AG10803 (cell line): ENCODE data around the gene MANSC1.
A peak's percentile ranks its signal among the peaks of the same experiment; 100 is the strongest.

ENCODE experiments used
- DNase-seq: peaks from one replicate; pipeline ENCODE4 v3.0.0; 2010; ENCODE audit warnings: low read depth
- H3K4me3 ChIP-seq: 2 replicates; pipeline ENCODE4 v1.5.1; 2011; ENCODE audit warnings: mild to moderate bottlenecking, low read length, control low read depth
- TF ChIP-seq, protein P1 (sequence below): conservative IDR thresholded peaks from 2 replicates; pipeline ENCODE4 v1.5.1; 2011; ENCODE audit warnings: mild to moderate bottlenecking, low read length, control low read depth, inconsistent platforms

The MANSC1 gene

DNA sequence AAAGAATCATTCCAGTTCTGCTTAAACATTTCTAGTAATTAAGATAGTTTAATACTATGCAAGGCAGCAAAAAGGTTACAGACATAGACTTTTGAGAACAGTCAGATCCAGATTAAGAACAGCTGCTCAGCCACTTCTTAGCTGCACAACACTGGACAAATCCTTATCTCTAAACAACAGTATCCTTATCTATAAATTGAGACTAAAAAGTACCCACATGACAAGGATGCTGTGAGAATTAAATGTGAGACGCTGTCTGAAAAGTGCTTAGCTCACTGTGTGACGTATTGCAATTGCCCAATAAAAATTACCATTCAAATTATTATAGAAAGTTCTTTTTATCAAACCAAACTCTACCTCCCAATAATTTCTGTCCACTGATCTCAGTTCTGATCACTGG is 42.4 kb upstream of the MANSC1 start:
- H3K4me3 ChIP-seq = no peak overlapping the region
- TF ChIP-seq, protein P1, sequence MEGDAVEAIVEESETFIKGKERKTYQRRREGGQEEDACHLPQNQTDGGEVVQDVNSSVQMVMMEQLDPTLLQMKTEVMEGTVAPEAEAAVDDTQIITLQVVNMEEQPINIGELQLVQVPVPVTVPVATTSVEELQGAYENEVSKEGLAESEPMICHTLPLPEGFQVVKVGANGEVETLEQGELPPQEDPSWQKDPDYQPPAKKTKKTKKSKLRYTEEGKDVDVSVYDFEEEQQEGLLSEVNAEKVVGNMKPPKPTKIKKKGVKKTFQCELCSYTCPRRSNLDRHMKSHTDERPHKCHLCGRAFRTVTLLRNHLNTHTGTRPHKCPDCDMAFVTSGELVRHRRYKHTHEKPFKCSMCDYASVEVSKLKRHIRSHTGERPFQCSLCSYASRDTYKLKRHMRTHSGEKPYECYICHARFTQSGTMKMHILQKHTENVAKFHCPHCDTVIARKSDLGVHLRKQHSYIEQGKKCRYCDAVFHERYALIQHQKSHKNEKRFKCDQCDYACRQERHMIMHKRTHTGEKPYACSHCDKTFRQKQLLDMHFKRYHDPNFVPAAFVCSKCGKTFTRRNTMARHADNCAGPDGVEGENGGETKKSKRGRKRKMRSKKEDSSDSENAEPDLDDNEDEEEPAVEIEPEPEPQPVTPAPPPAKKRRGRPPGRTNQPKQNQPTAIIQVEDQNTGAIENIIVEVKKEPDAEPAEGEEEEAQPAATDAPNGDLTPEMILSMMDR = no peak
- DNase-seq = no peak

DNA sequence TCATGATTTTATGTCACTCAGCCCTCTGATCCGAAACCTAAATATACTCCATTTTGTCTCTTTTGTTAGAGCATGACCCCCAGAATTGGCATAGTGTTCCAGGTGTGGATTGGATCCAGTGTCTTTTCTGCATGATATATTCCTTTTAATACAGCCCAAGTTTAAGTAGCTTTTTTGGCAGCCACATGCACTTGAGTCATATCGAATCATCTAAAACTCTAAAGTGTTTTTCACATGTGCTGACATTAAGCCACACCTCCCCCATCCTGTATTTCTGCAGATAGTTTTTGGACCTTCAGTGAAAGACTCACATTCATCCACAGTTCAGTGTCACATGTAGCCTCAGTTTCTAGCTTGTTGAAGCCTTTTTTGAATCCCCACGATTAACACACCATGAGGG is 37.5 kb upstream of the MANSC1 start:
- peak; percentile 61 for DNase-seq
- H3K4me3 ChIP-seq = no peak overlapping the region
- TF ChIP-seq, protein P1 = no peak

DNA sequence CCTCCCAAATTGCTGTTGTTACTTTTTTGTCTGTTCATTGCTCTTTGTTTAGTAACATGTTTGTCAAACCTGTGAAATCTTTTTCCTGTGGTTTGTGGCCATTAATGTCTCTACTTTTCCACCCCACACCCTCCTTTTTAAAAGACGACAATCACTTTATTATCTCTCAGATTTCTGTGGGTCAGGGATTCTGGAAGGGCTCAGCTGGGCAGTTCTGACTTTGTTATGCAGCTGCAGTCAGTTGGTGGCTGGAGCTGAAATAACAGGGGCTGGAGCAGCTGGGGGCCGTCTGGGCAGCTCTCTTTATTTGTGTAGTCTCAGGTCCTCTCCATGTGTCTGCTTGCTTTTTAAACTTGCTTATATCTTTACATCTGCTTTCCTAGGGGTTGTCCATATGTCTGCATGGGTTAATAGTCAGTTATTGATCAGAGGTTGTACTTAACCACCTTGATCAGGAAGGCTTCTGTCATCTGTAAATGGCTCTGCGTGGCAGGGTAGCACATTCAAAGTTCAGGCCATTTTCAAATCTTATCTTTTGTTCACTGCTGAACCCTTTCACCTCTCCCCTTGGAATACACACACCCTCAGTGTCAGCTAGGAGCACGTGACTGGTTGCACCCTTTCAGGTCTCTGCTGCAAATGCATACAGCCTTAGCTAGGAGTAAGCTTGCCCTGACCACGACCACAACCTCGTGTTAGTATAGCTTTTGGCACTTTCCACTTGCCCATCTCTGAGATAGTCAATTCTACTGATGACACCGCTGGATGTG is 34.7 kb upstream of the MANSC1 start:
- H3K4me3 ChIP-seq = no peak overlapping the region

DNA sequence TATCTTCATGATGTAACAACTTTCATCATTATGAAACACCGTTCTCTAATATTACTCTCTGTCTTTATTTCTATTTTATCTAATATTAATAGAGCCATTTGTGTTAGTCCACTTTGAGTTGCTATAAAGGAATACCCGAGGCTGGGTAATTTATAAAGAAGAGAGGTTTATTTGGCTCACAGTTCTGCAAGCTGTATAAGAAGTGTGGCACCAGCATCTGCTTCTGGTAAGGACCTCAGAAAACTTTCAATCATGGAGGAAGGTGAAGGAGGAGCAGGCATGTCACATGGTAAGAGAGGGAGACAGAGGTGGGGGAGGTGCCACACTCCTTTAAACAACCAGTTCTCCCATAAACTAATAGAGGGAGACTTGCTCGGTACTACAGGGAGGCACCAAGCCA is 31.9 kb upstream of the MANSC1 start:
- no peak overlapping the region for H3K4me3 ChIP-seq
- no peak for DNase-seq
- TF ChIP-seq, protein P1 = no peak

More for the DNA sequence above, 34.7 kb upstream of the MANSC1 start:
- TF ChIP-seq, protein P1 = no peak
- no peak for DNase-seq

DNA sequence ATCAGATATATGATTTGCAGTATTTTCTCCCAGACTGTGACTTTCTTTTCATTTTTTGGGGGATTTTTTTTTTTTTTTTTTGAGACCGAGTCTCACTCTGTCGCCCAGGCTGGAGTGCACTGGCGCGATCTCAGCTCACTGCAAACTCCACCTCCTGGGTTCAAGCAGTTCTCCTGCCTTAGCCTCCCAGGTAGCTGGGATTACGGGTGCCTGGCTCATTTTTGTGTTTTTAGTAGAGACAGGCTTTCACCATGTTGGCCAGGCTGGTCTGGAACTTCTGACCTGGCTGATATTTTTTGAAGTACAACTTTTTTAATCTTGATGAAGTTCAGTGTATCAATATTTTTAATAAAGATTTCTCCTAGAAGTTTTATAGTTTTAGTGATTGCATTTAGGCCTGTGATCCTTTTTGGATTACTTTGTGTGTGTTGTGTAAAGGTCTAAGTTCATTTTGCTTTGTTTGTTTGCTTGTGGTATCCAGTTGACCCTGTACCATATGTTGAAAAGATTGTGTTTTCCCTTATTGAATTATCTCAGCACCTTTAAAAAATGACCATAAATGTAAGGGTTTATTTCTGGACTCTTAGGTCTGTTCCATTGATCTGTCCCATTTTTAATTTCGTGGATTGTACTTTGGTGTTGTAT is 31.0 kb upstream of the MANSC1 start:
- DNase-seq = no peak
- H3K4me3 ChIP-seq = no peak overlapping the region
- TF ChIP-seq, protein P1 = no peak

DNA sequence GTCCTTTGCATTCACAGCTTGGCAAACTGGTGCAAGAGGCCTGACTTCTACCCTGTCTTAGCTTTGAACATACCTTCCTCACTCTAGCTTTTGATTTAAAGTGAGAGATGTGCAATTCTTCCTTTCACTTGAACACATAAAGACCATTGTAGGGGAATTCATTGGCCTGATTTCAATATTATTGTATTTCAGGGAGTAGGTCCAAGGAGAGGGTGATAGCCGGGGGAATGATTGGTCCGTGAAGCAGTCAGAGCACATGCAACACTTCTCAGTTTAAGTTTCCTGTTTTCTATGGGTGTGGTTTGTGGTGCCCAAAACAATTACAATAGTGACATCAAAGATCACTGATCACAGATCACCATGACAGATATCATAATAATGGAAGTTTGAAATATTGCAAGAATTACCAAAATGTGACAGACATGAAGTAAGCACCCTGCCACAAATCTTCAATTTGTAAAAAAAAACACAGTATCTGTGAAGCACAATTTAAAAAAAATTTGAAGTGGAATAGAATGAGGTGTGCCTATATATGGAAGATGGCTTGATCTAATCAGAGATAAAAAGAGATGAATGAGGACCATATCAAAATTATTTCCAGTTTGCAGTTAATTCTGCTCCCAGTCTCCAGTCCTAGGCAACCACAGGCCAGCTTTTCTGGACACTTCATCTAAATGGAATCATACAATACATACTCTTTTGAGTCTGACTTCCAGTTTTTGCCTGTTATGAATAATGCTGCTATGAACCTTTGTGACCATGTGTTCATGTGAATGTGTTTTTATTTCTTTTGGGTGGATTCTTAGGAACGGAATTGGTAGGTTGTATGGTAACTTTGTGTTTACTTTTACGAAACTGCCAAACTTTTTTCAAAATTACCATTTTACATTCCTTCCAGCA is 30.0 kb upstream of the MANSC1 start:
- TF ChIP-seq, protein P1 = no peak
- no peak overlapping the region for H3K4me3 ChIP-seq
- DNase-seq = peak; percentile 36
